K562 (cell line): ENCODE measurements around the gene PRKAG2. TPM values are rescaled to one million over a fixed set of nuclear protein-coding genes. Genes with fewer than 3 reads are reported as not detected.

ENCODE experiments used
- ATAC-seq: fragments of 200-7000 bp; cut with Tn5 transposase; 3 replicates; pipeline ENCODE4 v1.9.1; 2020; ENCODE audit warnings: moderate library complexity
- BruUV-seq: library from RNA; stranded (reverse); fragments of 400-500 nt; replicated peaks from 2 replicates; lab custom pipeline; 2021; lab: Mats Ljungman, UMichigan
- CTCF ChIA-PET: fragments of 300-600 bp; formaldehyde crosslinking; extraction: SDS; loops from one replicate; lab custom pipeline; 2021; ENCODE audit warnings: low intra/inter-chr PET ratio; lab: Yijun Ruan, JAX
- POLR2A ChIA-PET: fragments of 300-600, 350-650 bp; sonication (Branson Sonifier 250); formaldehyde crosslinking; extraction: SDS; loops from one replicate; lab custom pipeline; 2021; ENCODE audit warnings: antibody characterized with exemption, inconsistent platforms; lab: Yijun Ruan, JAX
- DNase-seq, 4 experiments: peaks; one replicate each; pipeline versions ENCODE4 v3.0.0 to v3.0.0-alpha.2; 2011 to 2018; ENCODE audit warnings: low spot score in 3 of 4, mixed read lengths in 3 of 4; ENCODE audit errors: extremely low read depth in 1 of 4
- FAIRE-seq: peaks from 2 replicates; lab custom pipeline; 2011; peaks lifted over from hg19 to GRCh38; lab: Jason Lieb, UNC
- H2AFZ ChIP-seq: 2 replicates; pipeline ENCODE4 v1.6.0; 2011; ENCODE audit warnings: low read depth, low read length, control low read depth, inconsistent platforms
- H3K27ac ChIP-seq: fragments of 200-600 bp; 3 replicates; pipeline ENCODE4 v1.8.0; 2011; ENCODE audit warnings: low read depth, mild to moderate bottlenecking, control low read depth, inconsistent platforms, low read length, moderate library complexity, mixed read lengths; ENCODE audit errors: extremely low read depth
- H3K27me3 ChIP-seq, 2 experiments: fragments of 300-600 bp in 1 of 2; 2 replicates in 1 of 2; 3 replicates in 1 of 2; pipeline versions ENCODE4 v1.6.0 to v1.8.0; 2011; ENCODE audit warnings: inconsistent platforms in 2 of 2, low read length in 2 of 2, mild to moderate bottlenecking in 1 of 2, mixed read lengths in 1 of 2, moderate library complexity in 1 of 2; ENCODE audit not compliant: control insufficient read depth in 2 of 2, insufficient read depth in 2 of 2
- H3K36me3 ChIP-seq: fragments of 300-600 bp; 3 replicates; pipeline ENCODE4 v1.8.0; 2011; ENCODE audit warnings: mild to moderate bottlenecking, low read length, inconsistent platforms; ENCODE audit not compliant: control insufficient read depth, insufficient read depth
- H3K4me1 ChIP-seq, 2 experiments: fragments of 200-600 bp in 1 of 2; replicated peaks in 1 of 2; 2 replicates in 1 of 2; 3 replicates in 1 of 2; pipeline versions ENCODE4 v1.5.1 to v1.8.0; 2011; ENCODE audit warnings: inconsistent platforms in 2 of 2, low read length in 2 of 2, mild to moderate bottlenecking in 1 of 2, mixed read lengths in 1 of 2, moderate library complexity in 1 of 2; ENCODE audit not compliant: control insufficient read depth in 2 of 2, insufficient read depth in 2 of 2
- H3K4me2 ChIP-seq: 2 replicates; pipeline ENCODE4 v1.6.1; 2011; ENCODE audit warnings: low read length, control low read depth, inconsistent platforms, mixed read lengths; ENCODE audit not compliant: insufficient read depth
- H3K4me3 ChIP-seq: fragments of 200-600 bp; sonication (generic), shearing (Covaris generic); 2 replicates; pipeline ENCODE4 v1.5.1; 2016; ENCODE audit warnings: control low read depth, inconsistent platforms
- H3K79me2 ChIP-seq: fragments of 200-600 bp; 3 replicates; pipeline ENCODE4 v1.8.0; 2011; ENCODE audit warnings: low read length, inconsistent platforms; ENCODE audit not compliant: control insufficient read depth, insufficient read depth
- H3K9ac ChIP-seq, 2 experiments: 2 replicates each; pipeline versions ENCODE4 v1.6.0 to v1.6.1; 2011; ENCODE audit warnings: low read depth in 2 of 2, low read length in 2 of 2, control low read depth in 1 of 2, inconsistent platforms in 1 of 2, mild to moderate bottlenecking in 1 of 2, mixed read lengths in 1 of 2; ENCODE audit not compliant: insufficient read depth in 1 of 2
- H3K9me1 ChIP-seq: one replicate; pipeline ENCODE4 v1.6.0; 2011; ENCODE audit warnings: inconsistent platforms, mild to moderate bottlenecking, low read length, moderate library complexity; ENCODE audit not compliant: control insufficient read depth, insufficient read depth
- H3K9me3 ChIP-seq: replicated peaks from 2 replicates; pipeline ENCODE4 v1.5.1; 2011; ENCODE audit warnings: low read depth, low read length, inconsistent platforms; ENCODE audit not compliant: control insufficient read depth, insufficient read depth
- H4K20me1 ChIP-seq: replicated peaks from 2 replicates; pipeline ENCODE4 v1.6.1; 2011; ENCODE audit warnings: low read length, inconsistent platforms, mixed read lengths; ENCODE audit not compliant: control insufficient read depth, insufficient read depth
- CHD2 ChIP-seq: IDR thresholded peaks from 2 replicates; pipeline ENCODE4 v1.6.1; 2011; ENCODE audit warnings: low read depth, low read length
- ETS2 ChIP-seq: IDR thresholded peaks from 2 replicates; pipeline ENCODE4 v1.6.1; 2016; ENCODE audit warnings: borderline replicate concordance, missing genetic modification characterization, mild to moderate bottlenecking, moderate library complexity, missing compliant biosample characterization; ENCODE audit not compliant: poor library complexity, severe bottlenecking
- FOS ChIP-seq: IDR thresholded peaks from 3 replicates; pipeline ENCODE4 v1.6.1; 2011; ENCODE audit not compliant: insufficient read length; ENCODE audit errors: extremely low read depth
- NBN ChIP-seq: fragments of 450-650 bp; IDR thresholded peaks from 2 replicates; pipeline ENCODE4 v1.6.1; 2016; ENCODE audit warnings: low read depth, mild to moderate bottlenecking
- NFIC ChIP-seq: fragments of 450-650 bp; IDR thresholded peaks from 2 replicates; pipeline ENCODE4 v1.6.1; 2017; ENCODE audit warnings: mild to moderate bottlenecking, inconsistent platforms
- POLR2G ChIP-seq: fragments of 200-400 bp; formaldehyde crosslinking; IDR thresholded peaks from 2 replicates; pipeline ENCODE4 v1.6.1; 2017; ENCODE audit warnings: low read depth, mild to moderate bottlenecking, antibody characterized with exemption, low read length, moderate library complexity
- PTRF ChIP-seq: fragments of 450-650 bp; IDR thresholded peaks from 2 replicates; pipeline ENCODE4 v1.6.1; 2016; ENCODE audit warnings: mild to moderate bottlenecking, missing genetic modification characterization, missing compliant biosample characterization
- SMC3 ChIP-seq: conservative IDR thresholded peaks from 2 replicates; pipeline ENCODE4 v1.6.1; 2011; ENCODE audit warnings: low read depth, low read length, improper control_type of control experiment; ENCODE audit not compliant: insufficient read depth
- ZBED1 ChIP-seq: IDR thresholded peaks from 2 replicates; pipeline ENCODE4 v1.6.1; 2014
- ZNF384 ChIP-seq: IDR thresholded peaks from 2 replicates; pipeline ENCODE4 v1.6.1; 2012; ENCODE audit warnings: low read depth, low read length, improper control_type of control experiment
- ZNF780A ChIP-seq: fragments of 250-450 bp; sonication (Bioruptor Pico); IDR thresholded peaks from 2 replicates; pipeline ENCODE4 v1.5.0; 2021; ENCODE audit warnings: mild to moderate bottlenecking
- WGBS: fragments of 100-300 bp; shearing (Covaris generic); methylation state at CpG from one replicate; pipeline ENCODE4 v1.1.6; 2016; ENCODE audit warnings: low coverage, mixed read lengths; ENCODE audit not compliant: insufficient coverage; ENCODE audit errors: missing lambda C conversion rate; 5-methylcytosine and 5-hydroxymethylcytosine counted together
- in situ Hi-C: fragments of 300-500 bp; cut with MboI; formaldehyde crosslinking; loops from 4 replicates; pipeline ENCODE4 v1.15.0; 2018; ENCODE audit warnings: inconsistent platforms, mixed read lengths
- intact Hi-C: fragments of 100-400 bp; cut with micrococcal nuclease; formaldehyde crosslinking; loops from 2 replicates; pipeline ENCODE4 v1.14.2; 2022
- polyA plus RNA-seq, 8 experiments: library from polyadenylated mRNA; depleted of rRNA in 4 of 8; stranded (reverse) in 5 of 8; unstranded in 3 of 8; fragments of >200 nt; fragmentation: Nextera tagmentation in 2 of 8; fragmentation: Illumina TruSeq in 1 of 8; extraction: Ambion mirVana in 2 of 8; extraction: Trizol in 1 of 8; gene quantifications; 2 replicates each; pipeline versions ENCODE4 v1.2.1 to v1.2.3, GENCODE V29; 2011 to 2014; ENCODE audit warnings: inconsistent platforms in 1 of 8, missing spikeins in 1 of 8
- total RNA-seq, 7 experiments: library from RNA; depleted of rRNA in 6 of 7; stranded (reverse); fragments of >200 nt in 6 of 7; fragmentation: Illumina TruSeq in 2 of 7; extraction: Trizol in 2 of 7; gene quantifications; 2 replicates each; pipeline versions ENCODE4 v1.2.1 to v1.2.3, GENCODE V29; 2011 to 2021; ENCODE audit warnings: low replicate concordance in 1 of 7
- TF ChIP-seq, protein P1 (sequence below): fragments of 250-450 bp; sonication (Bioruptor Pico); IDR thresholded peaks from 2 replicates; pipeline ENCODE4 v1.5.0; 2022; ENCODE audit warnings: mild to moderate bottlenecking
- TF ChIP-seq, protein P2 (sequence below): fragments of 450-650 bp; formaldehyde crosslinking; IDR thresholded peaks from 2 replicates; pipeline ENCODE4 v1.4.0; 2020; ENCODE audit warnings: mild to moderate bottlenecking
- TF ChIP-seq, protein P3 (sequence below): fragments of 250-450 bp; sonication (Bioruptor Pico); IDR thresholded peaks from 2 replicates; pipeline ENCODE4 v1.8.0; 2021; ENCODE audit warnings: moderate library complexity, mild to moderate bottlenecking, inconsistent platforms
- TF ChIP-seq, protein P4 (sequence below): fragments of 450-650 bp; IDR thresholded peaks from 2 replicates; pipeline ENCODE4 v1.6.1; 2016; ENCODE audit warnings: low read depth, mild to moderate bottlenecking, moderate library complexity
- TF ChIP-seq, protein P5 (sequence below): IDR thresholded peaks from 2 replicates; pipeline ENCODE4 v1.6.1; 2016; ENCODE audit warnings: missing genetic modification characterization, missing compliant biosample characterization

PRKAG2 gene
- total and polyA plus RNA-seq, 9 of the 15 experiments (the other 6 are each of a cell fraction or from before 2014, with no cell fraction given): 0.99 to 5.6 (median 3.3) TPM

DNA sequence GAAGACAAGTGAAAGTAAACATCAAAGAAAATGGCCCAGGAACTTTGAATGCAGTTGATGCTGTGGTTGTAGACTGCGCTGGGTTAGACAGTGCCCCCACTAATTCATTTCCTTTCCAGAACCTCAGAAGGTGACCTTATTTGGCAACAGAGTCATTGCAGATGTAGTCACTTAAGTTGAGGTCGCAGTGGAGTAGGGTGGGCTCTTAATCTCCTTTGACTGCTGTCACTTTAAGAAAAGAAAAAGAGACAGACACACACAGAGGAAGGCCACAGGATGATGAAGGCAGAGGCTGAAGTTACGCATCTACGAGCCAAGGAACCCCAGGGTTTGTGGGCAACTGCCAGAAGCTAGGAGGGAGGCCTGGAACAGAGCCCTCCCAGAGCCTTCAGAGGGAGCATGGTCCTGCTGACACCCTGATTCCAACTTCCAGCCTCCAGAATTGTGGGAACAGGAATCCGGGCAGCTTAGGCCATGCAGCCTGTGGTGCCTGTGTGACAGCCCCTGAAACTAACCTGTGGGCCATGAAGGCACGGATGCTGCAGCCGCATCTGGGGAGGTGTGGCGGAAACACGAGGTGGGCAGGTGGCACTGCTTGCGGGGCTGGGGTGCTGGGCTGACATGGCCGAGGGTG lies 107.6 kb downstream of the PRKAG2 start:
- no peak overlapping the region for H3K4me3 ChIP-seq
- DNase-seq: no peak
- in situ Hi-C loops (no loop called here), intact Hi-C loops (no loop called here)
- 0% methylated on average over 11 of the region's 11 CpGs for WGBS
- no TSS peak for BruUV-seq
- no peak overlapping the region for H2AFZ ChIP-seq
- H3K27me3 ChIP-seq: peaks cover 43 to 55% of the 10 kb centered on the region in 2 experiments
- FAIRE-seq: no peak
- POLR2A ChIA-PET: interaction anchor here (0.5 to 1.7 kb wide), 2 partner anchors 9 to 211 kb away, joined by 3 to 5 read pairs; no protein-coding TSS in a partner anchor
- H3K9me3 ChIP-seq: no peaks in the 10 kb centered on the region
- H3K4me2 ChIP-seq: no peak overlapping the region
- no peaks in the 10 kb centered on the region for H3K36me3 ChIP-seq
- H4K20me1 ChIP-seq: no peaks in the 10 kb centered on the region
- H3K79me2 ChIP-seq: no peaks in the 10 kb centered on the region
- H3K4me1 ChIP-seq: no peaks in the 10 kb centered on the region
- ATAC-seq: no peak
- CTCF ChIA-PET: no interaction called here
- H3K9me1 ChIP-seq: no peaks in the 10 kb centered on the region
- no peak overlapping the region for H3K27ac ChIP-seq
- H3K9ac ChIP-seq: no peak overlapping the region
- TF ChIP-seq FOS (no peak), CHD2 (no peak), PTRF (tag) (no peak), ETS2 (tag) (no peak), SMC3 (no peak), NFIC (no peak), NBN (no peak), POLR2G (no peak), ZNF384 (no peak), ZNF780A (CRISPR knock-in tag) (no peak), ZBED1 (no peak)
- TF ChIP-seq, protein P1, sequence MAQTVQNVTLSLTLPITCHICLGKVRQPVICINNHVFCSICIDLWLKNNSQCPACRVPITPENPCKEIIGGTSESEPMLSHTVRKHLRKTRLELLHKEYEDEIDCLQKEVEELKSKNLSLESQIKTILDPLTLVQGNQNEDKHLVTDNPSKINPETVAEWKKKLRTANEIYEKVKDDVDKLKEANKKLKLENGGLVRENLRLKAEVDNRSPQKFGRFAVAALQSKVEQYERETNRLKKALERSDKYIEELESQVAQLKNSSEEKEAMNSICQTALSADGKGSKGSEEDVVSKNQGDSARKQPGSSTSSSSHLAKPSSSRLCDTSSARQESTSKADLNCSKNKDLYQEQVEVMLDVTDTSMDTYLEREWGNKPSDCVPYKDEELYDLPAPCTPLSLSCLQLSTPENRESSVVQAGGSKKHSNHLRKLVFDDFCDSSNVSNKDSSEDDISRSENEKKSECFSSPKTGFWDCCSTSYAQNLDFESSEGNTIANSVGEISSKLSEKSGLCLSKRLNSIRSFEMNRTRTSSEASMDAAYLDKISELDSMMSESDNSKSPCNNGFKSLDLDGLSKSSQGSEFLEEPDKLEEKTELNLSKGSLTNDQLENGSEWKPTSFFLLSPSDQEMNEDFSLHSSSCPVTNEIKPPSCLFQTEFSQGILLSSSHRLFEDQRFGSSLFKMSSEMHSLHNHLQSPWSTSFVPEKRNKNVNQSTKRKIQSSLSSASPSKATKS (CRISPR knock-in tag): no peak
- TF ChIP-seq, protein P2, sequence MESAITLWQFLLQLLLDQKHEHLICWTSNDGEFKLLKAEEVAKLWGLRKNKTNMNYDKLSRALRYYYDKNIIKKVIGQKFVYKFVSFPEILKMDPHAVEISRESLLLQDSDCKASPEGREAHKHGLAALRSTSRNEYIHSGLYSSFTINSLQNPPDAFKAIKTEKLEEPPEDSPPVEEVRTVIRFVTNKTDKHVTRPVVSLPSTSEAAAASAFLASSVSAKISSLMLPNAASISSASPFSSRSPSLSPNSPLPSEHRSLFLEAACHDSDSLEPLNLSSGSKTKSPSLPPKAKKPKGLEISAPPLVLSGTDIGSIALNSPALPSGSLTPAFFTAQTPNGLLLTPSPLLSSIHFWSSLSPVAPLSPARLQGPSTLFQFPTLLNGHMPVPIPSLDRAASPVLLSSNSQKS (CRISPR knock-in tag): no peak
- TF ChIP-seq, protein P3, sequence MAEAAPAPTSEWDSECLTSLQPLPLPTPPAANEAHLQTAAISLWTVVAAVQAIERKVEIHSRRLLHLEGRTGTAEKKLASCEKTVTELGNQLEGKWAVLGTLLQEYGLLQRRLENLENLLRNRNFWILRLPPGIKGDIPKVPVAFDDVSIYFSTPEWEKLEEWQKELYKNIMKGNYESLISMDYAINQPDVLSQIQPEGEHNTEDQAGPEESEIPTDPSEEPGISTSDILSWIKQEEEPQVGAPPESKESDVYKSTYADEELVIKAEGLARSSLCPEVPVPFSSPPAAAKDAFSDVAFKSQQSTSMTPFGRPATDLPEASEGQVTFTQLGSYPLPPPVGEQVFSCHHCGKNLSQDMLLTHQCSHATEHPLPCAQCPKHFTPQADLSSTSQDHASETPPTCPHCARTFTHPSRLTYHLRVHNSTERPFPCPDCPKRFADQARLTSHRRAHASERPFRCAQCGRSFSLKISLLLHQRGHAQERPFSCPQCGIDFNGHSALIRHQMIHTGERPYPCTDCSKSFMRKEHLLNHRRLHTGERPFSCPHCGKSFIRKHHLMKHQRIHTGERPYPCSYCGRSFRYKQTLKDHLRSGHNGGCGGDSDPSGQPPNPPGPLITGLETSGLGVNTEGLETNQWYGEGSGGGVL (CRISPR knock-in tag): no peak
- TF ChIP-seq, protein P4, sequence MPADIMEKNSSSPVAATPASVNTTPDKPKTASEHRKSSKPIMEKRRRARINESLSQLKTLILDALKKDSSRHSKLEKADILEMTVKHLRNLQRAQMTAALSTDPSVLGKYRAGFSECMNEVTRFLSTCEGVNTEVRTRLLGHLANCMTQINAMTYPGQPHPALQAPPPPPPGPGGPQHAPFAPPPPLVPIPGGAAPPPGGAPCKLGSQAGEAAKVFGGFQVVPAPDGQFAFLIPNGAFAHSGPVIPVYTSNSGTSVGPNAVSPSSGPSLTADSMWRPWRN: no peak
- TF ChIP-seq, protein P5, sequence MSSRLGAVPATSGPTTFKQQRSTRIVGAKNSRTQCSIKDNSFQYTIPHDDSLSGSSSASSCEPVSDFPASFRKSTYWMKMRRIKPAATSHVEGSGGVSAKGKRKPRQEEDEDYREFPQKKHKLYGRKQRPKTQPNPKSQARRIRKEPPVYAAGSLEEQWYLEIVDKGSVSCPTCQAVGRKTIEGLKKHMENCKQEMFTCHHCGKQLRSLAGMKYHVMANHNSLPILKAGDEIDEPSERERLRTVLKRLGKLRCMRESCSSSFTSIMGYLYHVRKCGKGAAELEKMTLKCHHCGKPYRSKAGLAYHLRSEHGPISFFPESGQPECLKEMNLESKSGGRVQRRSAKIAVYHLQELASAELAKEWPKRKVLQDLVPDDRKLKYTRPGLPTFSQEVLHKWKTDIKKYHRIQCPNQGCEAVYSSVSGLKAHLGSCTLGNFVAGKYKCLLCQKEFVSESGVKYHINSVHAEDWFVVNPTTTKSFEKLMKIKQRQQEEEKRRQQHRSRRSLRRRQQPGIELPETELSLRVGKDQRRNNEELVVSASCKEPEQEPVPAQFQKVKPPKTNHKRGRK (tag): no peak
